HG03342 (cell line): ENCODE results near the gene KDELR3.
A peak's percentile ranks its signal among the peaks of the same experiment; 100 is the strongest.

Experiments used
- ATAC-seq: cut with Tn5 transposase; IDR thresholded peaks from one replicate; pipeline ENCODE4 v1.9.1; 2021; ENCODE audit warnings: mild to moderate bottlenecking, moderate library complexity; ENCODE audit not compliant: unreplicated experiment

Gene KDELR3

DNA sequence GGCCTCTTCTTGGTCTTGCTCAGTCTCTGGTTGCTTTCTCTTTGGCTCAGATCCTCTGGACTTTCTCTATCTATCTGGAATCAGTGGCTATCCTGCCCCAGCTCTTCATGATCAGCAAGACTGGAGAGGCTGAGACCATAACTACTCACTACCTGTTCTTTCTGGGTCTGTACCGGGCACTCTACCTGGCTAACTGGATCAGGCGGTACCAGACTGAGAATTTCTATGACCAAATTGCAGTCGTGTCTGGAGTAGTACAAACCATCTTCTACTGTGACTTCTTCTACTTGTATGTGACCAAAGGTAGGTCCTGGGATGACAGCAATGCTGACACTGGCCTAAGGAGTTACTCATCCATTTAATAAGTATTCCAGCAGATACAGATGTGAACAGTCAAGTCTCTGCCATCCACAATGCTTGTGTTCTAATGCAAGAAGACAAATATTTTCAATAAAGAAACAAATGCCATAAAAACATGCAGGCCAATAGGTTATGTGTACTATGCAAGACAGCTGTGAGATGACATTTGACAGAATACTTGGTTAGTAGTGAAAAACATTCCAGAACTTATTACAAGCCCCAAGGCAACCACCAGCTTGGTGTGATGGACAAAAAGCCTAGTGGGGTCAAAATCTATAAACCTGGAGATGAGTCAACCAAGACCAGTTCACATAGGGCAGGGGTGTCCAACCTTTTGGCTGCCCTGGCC lies 13.4 kb downstream of the KDELR3 start:
- no peak for ATAC-seq

DNA sequence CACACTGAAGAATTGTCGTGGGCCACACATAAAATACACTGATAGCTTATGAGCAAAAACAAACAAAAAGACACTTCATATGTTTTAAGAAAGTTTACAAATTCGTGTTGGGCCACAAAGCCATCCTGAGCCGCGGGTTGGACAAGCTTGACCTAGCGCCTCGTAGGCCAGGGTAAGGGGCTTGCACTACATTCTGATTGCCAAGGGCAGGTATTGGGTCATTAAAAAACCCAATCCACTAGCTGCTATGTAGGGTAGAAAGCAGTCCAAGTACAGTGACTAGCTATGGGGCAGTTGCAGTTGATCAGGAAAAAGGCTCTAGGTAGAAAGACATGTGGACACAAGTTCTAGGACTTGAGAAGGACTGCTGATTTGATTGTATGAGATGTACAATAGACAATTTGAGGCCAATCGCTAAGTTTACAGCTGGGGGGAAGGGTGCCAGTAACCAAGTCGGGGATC lies 14.0 kb downstream of the KDELR3 start:
- ATAC-seq = no peak

DNA sequence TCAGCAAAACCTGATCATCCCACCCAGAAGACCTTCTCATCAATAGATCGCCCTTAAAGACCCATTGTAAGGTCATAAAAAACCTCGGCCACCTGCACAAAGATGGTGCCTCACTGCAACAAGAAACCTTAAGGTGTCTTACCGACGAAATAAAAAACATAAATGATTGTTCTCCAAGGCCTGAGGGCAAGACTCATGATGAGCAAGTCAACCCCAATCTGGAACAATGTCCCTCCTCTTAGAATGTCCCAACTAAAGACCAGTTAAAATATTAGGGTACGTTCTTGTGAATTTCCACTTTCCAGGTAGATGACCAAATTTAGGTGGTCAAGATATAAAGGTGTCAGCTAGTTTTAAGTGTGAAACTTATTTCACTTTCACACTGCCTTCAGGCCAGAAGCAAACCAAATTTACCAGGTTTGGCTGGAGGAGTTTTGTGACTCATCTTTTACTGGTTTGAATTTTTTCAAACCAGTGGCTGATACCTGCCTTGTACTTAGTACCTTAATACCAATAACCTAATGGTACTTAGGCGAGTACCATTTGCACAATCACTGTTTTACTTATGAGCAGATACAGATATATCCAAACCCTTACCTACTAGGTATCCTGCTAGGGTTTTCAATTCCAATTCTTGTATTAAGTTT lies 14.9 kb downstream of the KDELR3 start:
- ATAC-seq = no peak

DNA sequence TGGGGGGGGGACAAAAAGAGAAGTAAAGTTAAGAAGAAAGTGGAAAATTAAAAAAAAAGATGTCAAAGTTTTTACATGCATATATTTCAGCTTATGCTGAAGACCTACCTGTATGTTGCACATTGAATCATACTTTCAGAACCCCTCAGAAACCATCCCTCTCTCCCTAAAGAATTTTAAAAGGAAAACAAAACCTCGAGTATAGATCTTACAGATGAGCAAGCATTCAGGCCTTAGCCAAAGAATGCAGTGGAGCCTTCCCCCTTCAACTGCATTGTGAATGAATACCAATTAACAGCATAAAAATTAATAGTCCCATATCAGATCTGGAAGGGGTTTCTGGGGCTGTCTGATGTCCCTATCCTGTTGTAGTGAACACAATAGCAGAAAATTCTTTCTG lies 16.3 kb downstream of the KDELR3 start:
- ATAC-seq = no peak

DNA sequence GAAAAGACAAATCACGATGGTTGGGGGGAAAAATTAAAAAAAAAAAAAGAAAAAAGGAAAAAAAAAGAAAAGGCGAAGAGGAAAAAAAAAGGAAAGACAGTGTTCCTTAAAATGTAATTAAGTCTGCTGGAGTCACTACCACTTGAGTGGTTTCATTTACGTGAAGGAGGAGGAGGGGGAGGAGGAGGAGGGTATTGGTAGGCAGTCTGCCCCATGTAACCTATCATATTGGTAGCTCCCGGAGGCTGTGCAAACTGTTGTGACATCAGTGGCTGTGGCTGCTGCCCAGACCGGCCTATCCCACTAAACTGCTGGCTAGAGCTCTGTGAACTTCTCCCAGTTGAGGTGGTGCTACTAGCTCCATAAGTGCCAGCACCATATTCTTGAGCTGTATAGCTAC lies 17.9 kb downstream of the KDELR3 start:
- ATAC-seq = no peak

DNA sequence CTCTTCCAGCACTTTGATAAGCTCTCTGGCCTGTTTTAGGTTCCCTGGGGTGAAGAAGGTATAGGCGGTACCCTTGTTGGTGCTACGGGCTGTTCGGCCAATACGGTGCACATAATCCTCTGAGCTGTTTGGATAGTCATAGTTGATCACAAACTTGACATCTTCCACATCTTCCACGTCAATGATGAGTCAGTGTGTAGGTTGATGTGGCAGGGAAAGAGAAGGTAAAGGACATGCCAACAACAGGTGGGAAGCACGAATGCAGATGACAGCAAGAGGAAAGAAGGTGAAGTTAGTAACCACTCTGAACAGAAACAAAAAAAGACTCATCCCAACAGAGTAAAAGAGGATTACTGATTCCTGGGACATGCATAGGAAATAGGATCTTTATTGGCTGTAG lies 20.1 kb downstream of the KDELR3 start:
- no peak for ATAC-seq

DNA sequence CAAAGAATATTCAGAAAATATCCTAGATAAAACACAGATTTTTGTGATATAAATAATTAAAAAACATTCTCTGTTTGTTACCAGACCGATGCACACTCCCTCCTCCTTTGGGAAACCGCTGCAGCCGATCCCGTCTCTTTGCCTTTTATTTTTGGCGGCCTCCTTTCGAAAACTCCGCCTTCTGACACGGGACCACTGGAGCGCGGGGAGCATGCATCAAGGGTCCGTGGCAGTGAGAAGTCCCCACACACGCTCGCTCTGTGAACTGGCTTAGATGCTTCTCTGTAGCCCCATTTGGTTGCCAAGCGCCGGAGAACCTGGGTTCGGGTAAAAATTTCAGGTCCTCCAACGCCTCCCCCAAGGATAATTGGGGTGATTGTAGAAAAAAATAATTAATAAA lies 21.2 kb downstream of the KDELR3 start:
- ATAC-seq = no peak

DNA sequence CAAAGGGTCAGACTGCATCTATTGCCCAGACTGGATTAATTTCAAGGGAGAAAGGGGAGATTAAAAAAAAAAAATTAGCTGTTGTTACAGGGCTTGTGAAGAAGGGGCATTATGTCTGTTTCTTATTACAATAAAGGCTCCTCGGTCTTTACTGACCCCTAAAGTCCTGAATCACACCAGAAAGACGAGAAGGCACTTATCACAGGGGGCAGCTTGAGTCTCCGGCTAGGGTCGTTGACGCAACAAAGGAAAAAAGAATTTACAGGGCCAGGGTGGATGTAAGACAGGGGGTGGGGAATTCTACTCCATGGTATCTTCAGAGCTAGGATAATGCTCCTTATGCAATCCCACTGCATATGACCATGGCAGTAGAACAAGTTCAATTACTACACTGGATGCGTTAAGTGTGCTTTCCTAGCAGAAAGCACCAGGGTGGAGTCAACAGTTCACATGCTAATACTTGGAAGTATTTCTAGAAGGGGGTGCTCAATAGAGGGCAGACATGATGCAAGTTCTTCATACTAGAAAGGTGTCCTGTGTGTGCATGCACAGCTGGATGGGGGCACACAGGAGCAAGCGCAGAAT lies 21.8 kb downstream of the KDELR3 start:
- ATAC-seq = no peak

DNA sequence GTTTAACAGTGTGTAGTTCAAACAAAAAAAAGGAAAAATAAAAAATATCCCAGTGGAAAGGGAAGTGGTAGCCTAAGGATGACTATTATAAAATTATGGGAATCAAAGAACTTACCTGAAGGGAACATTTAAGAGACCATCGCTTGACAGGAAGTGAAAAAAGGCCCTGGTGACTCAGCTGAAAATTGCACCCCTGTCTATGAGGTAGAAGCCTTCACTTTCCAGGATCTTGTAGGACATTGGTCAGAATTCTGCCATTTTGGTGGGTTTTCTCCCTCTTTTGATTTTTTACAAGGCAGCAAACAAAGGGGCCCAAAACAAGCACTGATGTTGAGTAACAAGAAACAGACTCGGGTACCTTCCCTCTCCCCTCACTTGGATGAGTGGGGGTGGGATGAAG lies 22.6 kb downstream of the KDELR3 start:
- ATAC-seq = no peak

DNA sequence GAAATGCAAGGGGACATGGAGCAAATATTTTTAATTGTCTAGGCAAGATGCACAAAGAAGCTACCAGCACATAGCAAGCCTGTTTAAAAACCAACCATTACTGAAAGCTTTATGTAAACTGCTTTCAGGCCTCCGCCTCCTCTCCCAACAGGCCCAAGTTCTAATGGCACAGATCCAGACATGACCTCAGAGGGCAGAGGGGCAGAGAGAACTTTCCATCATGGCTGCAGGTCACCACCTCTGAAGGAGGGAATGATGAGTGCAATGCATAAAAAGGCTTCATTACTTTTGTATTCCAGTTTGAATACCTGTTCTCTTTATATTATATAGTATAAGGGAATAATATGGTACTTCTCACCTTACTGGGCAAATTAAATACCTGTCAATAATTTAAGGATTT lies 23.0 kb downstream of the KDELR3 start:
- ATAC-seq = no peak

DNA sequence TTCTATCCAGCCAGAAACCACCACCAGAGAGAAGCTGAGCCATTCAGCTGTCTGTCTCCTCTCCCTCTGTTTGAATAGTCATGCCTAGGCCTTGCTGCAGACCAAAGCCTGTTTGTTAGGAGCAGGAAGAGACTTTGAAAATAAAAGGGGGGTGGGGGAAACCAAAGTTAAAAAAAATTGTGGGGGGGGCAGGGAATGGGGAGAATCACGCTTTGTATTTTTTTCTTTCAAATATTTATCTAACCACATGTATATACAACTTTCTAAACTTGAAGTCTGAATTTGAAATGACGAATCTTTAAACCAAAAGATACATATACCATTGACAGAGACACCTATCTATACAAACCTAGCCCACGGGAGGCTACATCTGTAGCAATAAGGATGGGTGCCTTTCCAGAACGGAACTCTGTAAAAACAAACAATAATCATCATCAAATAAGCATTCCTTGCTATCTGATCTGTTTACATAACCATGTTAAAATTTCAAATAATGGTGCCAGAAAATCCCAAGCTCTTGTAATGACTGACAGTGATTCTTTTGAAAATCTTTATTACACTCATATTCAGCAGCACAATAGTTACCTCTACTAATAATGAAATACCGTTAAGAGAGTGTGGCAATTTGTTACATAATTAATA lies 23.9 kb downstream of the KDELR3 start:
- no peak for ATAC-seq

DNA sequence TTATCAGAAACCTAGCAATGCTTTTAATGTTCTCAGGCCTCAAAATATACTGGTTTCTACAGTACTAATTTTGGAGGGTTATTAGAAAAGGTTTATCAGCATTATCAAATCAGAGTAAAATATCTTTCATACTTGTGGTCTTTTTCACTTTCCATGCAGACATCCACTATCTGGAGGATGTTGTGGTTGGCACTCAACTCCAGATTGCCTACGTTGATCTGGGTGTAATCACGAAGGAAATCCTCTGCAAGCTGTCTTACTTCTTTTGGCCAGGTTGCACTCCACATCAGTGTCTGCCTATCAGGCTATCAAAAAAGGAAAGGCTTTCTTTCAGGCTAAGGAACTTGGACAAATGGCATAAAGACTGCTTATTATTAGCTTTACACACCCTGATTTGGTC lies 26.6 kb downstream of the KDELR3 start:
- ATAC-seq = no peak

DNA sequence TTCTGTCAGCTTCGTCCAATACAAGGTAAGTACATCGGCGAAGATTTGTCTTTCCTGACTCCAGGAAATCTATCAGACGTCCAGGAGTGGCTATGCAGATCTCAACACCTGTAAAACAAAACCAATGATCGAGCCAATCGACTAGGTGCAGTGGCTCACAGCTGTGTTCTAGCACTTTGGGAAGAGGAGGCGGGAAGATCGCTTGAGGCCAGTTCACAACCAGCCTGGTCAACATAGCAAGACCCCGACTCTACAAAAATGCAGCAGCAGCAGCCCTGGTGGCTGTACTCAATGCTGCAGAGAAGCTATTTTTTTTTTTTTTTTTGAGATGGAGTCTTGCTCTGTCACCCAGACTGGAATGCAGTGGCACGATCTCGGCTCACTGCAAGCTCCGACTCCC lies 27.0 kb downstream of the KDELR3 start:
- ATAC-seq = no peak

DNA sequence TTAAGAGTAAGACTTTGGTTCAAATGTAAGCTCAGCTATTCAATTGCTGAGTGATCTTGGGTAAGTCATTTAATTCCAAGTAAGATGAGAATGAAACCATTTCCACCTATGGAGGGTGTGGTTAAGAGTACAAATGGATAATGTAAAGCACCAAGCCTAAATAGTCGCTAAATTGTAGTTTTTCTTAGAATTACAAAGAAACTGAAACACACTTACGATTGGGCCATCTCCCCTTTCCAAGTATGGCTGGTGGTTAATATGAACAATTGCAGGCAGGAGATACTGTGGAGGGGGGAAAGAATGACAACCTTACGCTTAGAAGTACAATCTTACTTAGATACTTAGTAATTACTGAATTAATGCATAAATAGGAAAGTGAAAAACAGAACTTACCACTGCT lies 30.0 kb downstream of the KDELR3 start:
- no peak for ATAC-seq

DNA sequence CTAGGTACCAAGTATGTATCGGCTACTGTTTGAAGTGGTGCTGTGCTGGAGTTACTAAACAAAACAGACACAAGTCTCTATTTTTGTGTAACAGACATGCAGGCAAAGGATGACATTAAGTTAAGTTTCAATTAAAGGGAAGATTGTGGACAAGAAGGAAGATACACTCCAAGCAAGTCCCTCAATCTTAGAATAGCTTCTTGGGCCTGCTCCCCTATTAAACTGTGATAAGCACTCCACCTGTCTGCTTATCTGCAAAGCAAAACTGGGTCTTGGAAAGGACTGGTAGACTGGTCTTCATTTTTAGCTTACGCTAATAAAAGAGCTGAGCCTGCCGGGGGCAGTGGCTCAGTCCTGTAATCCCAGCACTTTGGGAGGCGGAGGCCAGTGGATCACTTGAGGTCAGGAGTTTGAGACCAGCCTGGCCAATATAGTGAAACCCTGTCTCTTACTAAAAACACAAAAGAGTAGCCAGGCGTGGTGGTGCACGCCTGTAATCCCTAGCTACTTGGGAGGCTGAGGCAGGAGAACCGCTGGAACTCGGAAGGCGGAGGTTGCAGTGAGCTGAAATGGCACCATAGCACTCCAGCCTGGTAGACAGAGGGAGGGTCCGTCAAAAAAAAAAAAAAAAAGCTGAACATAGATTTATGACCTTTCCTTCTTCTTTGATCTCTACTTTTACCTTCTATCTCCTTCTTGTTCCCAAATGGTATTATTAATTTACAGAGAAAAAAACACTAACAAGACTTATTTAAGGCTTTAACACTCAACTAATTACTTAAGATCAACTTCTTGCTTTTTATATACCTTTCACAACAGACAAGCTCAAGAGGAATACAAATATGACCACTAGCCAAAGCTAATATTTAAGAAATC lies 34.1 kb downstream of the KDELR3 start:
- no peak for ATAC-seq

DNA sequence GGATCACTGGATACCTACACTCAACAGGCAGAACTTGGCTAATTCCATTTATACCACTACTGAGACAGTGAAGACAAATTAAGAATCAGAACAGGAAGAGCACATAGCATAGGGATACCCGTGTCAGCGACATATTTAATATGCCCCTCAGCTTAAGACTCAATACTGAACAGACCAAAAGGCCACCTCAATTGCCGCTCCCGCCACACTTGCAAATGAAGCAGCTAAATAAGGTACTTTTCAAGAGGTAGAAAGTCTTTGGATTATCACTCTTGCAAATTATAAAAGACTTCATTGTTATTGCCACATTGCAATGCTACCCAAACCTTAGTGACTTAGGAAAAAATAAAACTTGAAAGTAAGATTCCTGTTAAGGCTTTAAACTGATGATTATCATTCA lies 35.1 kb downstream of the KDELR3 start:
- no peak for ATAC-seq

DNA sequence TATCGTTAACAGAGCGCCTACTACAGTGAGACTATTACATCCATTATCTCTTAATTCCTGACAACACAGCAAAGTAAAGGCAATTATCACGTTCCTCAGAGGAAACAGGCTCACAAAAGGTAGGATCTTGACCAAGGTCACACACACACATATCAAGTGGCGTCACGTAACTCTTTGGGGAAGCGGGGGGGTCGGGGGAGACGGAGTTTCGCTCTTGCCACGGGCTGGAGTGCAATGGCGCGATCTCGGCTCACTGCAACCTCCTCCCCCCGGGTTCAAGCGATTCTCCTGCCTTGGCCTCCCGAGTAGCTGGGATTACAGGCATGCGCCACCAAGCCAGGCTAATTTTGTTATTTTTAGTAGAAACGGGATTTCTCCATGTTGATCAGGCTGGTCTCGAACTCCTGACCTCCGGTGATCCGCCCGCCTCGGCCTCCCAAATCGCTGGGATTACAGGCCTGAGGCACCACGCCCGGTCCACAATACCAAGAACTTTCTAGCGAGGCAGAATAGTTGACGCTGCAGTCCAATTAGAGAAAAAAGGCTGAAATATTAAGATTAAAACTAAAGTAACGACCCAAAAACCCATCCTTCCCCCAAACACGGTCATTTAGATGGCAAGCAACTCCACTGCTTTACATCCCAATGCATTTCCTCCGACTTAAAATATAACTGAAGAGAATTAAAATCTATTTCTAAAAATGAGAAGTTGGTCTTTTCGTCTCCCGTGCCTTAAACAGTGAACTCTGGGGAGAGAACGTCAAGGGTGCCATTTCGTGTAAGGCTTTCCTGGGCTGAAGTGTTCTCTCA lies 37.0 kb downstream of the KDELR3 start:
- no peak for ATAC-seq

DNA sequence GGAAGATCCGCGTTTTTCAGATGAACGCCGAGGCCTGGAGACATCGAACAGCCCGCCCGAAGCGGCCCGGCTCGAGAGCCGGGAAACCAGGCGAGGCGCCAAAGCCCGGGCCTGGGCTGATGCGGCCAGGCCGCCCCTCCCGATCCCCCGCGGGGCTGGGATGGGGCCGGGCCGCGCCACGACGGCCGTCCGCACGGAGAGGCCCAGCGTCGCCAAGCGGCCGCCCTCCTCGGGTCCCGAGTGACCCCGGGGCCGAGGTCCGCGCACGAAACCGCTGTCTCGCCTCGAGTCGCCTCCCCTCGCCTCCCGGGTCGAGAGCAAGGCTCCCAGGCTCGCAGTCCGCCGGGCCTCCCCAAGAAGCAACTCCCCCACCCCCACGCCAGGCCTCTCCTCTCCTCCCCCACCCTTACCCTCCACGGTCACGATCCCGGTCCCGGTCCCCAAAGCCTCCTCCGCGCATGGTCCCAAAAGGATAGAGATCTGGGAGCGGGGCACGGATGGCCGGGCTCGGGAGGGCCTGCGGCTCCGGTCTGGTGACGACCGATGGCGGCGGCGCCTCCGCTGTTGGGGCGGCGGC lies 37.7 kb downstream of the KDELR3 start:
- ATAC-seq = peak; percentile 23

DNA sequence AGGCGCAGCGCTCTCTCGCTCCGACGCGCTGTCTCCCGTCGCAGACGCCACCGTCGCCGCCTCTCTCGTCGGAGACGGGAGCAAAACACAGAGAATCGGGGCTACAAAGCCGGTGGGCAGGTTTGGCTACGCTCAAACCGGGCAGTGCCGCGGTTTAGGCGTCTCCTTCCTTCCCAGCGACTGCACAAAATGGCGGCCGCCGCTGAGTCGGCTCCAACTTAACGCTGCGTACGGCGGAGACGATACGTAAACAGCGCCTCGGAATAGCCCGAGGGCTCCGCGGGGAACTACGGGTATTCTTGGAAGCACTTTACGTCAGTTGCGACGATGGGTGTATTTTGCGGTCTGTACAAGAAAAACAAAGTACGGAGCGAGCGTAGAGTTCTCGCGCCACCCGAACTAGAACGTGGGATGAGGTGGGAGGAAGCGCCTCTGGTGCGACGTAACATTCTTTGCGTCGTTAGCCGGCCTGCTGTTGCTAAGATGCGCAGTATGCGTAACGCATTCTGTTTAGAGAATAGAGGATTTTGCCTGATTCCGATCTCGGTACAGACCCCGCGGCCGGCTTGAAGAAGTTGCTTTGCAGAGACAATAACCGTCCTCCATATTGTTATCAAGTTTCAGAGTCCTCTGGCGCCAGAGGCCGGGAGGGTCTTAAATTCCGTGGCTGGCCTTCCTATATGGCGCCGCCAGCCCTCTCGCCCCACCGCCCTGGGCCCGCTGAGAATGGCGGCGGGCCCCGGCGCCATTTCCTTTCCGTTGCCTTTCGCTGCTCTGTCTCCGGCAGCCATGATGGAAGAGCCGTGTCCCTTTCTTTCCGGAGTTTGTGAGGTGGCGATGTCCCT lies 38.4 kb downstream of the KDELR3 start, which contains the start of gene DDX17:
TSS of gene DDX17 (minus strand) at position 194 of the 845 bp plus-strand sequence.
- ATAC-seq = peak; percentile 81
